GM20431 (cell line): Measurements from ENCODE around the gene POLR1G.

ENCODE experiments used
- in situ Hi-C: fragments of 300-500 bp; cut with MseI, MboI; formaldehyde crosslinking; loops from one replicate; pipeline ENCODE4 v1.15.0; 2020; ENCODE audit warnings: low sequenced_read_pairs; ENCODE audit not compliant: unreplicated experiment

The POLR1G gene

GRCh38 chr19:45443462-45444317, 37.2 kb downstream of the POLR1G start:
- in situ Hi-C loops: no loop called here

DNA sequence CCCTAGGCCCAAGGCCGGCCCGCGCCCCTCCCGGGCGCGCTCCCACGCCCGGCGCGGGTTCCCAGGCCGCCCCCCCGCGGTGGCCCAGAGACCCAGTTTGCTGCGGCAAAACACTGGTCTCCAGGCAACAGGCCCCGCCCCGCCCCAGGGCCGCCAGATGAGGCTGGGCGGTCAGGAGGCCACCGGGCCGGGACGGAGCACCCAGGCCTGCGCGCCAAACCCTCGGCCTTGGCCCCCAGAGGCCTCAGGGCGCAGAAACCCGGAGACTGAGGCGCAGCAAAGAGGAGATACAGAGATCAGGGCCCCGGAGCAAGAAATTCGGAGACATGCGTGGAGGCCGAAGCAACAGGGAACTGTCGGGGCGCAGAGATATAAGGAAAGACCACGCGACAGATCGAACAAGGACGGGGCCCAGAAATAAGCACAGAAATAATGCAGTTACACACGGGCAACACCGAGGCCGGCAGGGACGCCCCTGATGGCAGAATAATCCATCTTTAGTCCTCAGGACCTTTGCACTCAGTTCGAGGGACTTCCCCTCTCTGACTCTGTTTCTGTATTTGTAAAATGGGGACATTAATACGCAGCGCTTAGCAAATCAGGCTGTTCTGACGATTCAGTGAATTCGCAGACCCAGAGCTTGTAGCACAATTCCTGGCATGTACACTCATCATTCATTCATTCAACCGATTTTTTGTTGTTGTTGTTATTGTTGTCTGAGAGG, 38.0 kb downstream of the POLR1G start:
- in situ Hi-C loops: no loop called here

DNA sequence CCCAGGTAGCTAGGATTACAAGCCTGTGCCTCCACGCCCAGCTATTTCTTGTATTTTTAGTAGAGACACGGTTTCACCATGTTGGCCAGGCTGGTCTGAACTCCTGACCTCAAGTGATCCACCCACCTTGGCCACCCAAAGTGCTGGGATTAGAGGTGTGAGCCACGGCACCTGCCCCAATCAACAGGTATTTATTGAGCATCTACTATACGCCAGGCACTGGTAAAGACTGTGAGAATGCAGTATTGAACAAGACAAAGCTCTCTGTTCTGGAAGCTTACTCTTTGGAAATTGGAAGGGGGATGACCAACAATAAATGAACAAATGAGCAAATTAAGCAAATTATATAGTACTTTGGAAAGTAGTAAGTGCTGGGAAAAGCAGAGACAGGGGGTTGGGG, 38.7 kb downstream of the POLR1G start:
- in situ Hi-C loops: no loop called here

DNA sequence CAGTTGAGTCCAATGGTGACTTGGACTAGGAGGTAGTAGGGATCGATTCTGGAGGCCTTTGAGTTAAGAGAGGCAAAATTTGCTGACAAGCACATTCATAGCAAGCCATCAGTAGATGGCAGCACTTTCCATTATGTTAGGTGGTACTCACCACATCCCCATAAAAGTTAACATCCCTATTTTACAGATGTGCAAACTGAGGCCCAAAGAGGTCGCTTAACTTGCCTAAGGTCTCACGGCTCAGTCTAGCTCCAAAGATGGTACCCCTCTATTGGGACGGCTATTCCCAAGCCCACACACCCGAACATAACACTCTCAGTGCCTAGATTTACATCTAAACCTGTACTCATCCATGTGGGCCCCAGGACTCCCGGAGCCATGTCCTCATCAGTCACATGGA, 39.9 kb downstream of the POLR1G start:
- in situ Hi-C loops: no loop called here

- in situ Hi-C loops: no loop called here
These were observed 40.5 kb downstream of the POLR1G start for GRCh38 chr19:45446944-45447343.

- in situ Hi-C loops: no loop called here
These were observed 41.9 kb downstream of the POLR1G start for GRCh38 chr19:45448425-45448756.

- in situ Hi-C loops: no loop called here
These were observed 42.4 kb downstream of the POLR1G start for GRCh38 chr19:45448887-45449299.

DNA sequence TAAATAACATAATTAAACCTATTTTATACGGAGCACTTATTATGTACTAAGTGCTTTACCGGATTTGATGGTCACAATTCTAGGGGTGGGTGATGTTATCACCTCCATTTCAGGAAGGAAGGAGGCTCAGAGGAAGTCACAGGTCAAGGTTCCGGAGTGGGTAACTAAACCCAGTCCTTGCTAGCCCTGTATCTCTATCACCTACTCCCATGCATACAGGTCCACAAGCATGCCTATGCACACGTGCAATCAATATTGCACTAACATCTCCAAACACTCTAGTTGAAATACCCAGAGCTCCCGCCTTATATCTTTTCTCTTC, 43.5 kb downstream of the POLR1G start:
- in situ Hi-C loops: no loop called here

GRCh38 chr19:45451131-45451849, 44.8 kb downstream of the POLR1G start:
- in situ Hi-C loops: no loop called here

DNA sequence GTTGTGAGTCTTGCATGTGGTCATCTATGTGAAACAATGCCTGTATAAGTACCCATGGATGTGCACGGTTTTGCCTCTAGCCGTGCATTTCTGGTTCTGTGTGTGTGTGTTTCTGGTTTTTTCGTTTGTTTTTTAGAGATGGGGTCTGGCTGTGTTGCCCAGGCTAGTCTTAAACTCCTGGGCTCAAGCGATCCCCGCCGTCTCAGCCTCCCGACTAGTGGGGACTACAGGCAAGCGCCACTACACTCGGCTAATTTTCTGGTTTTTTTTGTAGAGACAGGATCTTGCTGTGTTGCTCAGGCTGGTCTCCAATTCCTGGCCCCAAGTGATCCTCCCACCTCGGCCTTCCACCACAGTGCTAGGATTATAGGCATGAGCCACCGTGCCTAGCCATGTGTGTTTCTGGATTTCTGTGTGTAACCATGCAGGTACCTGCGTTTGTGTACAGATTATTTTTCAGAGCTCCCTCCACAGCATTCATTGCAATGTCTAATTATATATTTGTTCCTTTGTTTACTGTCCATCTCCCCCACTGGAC, 45.5 kb downstream of the POLR1G start:
- in situ Hi-C loops: no loop called here

- in situ Hi-C loops: no loop called here
These were observed 49.5 kb downstream of the POLR1G start for GRCh38 chr19:45455707-45456499.

DNA sequence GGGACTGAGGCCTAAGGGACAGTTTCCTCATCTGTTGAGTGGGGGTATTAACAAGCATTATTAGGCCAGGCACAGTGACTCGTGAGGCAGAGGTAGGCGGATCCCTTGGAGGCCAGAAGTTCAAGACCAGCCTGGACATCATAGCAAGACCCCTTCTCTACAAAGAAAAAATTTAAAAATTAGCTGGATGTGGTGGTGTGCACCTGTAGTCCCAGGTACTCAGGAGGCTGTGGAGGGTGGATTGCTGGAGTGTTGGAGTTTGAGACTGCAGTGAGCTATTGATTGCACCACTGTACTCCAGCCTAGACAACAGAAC, 50.0 kb downstream of the POLR1G start:
- in situ Hi-C loops: no loop called here

DNA sequence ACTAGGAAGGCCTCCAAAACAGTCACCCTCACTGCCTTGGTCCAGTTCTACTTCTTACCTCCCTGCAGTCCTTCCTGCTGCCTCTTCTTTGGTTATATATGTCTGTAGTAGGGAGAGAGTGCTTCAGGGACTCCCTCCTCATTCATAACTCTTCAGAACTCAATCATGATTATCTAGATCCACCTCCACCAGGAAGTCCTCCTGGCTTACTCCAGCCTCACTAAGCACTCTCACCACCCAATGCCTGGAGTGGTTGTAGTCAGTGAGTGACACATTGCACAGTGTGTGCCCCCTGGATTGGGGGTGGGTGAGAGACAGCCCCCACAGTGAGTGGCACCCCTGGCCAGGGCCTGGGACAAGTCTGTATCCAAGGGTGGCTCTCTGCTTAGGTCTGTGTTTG, 51.3 kb downstream of the POLR1G start:
- in situ Hi-C loops: no loop called here
